Neural progenitor cell (in vitro differentiated cells): ENCODE data around the gene PLTP. TPM values are rescaled to one million over a fixed set of nuclear protein-coding genes. Genes with fewer than 3 reads are reported as not detected.
A peak's percentile ranks its signal among the peaks of the same experiment; 100 is the strongest.
"Not testable (repeated sequence)": the region's sequence is repeated elsewhere in the genome, so short reads cannot be mapped to it uniquely, and the experiment has no call there.

Experiments used
- DNase-seq: peaks from one replicate; pipeline ENCODE4 v3.0.0-alpha.2; 2016; ENCODE audit warnings: low spot score
- H2AFZ ChIP-seq: fragments of 200-600 bp; sonication (generic); replicated peaks from 2 replicates; pipeline ENCODE4 v1.6.1; 2016; ENCODE audit warnings: antibody characterized with exemption
- H3F3A ChIP-seq: fragments of 200-600 bp; sonication (generic); 2 replicates; pipeline ENCODE4 v1.6.1; 2016; ENCODE audit warnings: antibody characterized with exemption, low read depth
- H3K27ac ChIP-seq: fragments of 200-600 bp; sonication (generic); 2 replicates; pipeline ENCODE4 v1.5.1; 2016; ENCODE audit warnings: mild to moderate bottlenecking
- H3K27me3 ChIP-seq: fragments of 200-600 bp; sonication (generic); 2 replicates; pipeline ENCODE4 v1.6.1; 2016; ENCODE audit warnings: mild to moderate bottlenecking, moderate library complexity
- H3K36me3 ChIP-seq: fragments of 200-600 bp; sonication (generic); 2 replicates; pipeline ENCODE4 v1.5.1; 2016
- H3K4me1 ChIP-seq: fragments of 200-600 bp; sonication (generic); 2 replicates; pipeline ENCODE4 v1.6.1; 2016; ENCODE audit warnings: mixed run types
- H3K4me2 ChIP-seq: fragments of 200-600 bp; sonication (generic); 2 replicates; pipeline ENCODE4 v1.6.1; 2016
- H3K4me3 ChIP-seq: fragments of 200-600 bp; sonication (generic); 2 replicates; pipeline ENCODE4 v1.5.1; 2016
- H3K79me2 ChIP-seq: fragments of 200-600 bp; sonication (generic); 2 replicates; pipeline ENCODE4 v1.6.1; 2016; ENCODE audit warnings: low read depth
- H3K9ac ChIP-seq: fragments of 200-600 bp; sonication (generic); 2 replicates; pipeline ENCODE4 v1.6.1; 2016
- H3K9me3 ChIP-seq: fragments of 200-600 bp; sonication (generic); 2 replicates; pipeline ENCODE4 v1.5.1; 2016; ENCODE audit warnings: low read depth
- H4K20me1 ChIP-seq: fragments of 200-600 bp; sonication (generic); 2 replicates; pipeline ENCODE4 v1.6.1; 2016; ENCODE audit warnings: low read depth
- H3K27ac Mint-ChIP-seq: 3 replicates; pipeline ENCODE4 v1.8.0; 2021; ENCODE audit warnings: mixed read lengths
- H3K27me3 Mint-ChIP-seq: 2 replicates; pipeline ENCODE4 v1.8.0; 2022; ENCODE audit warnings: low read depth, mild to moderate bottlenecking, inconsistent platforms, moderate library complexity, mixed read lengths; ENCODE audit not compliant: insufficient read depth
- H3K36me3 Mint-ChIP-seq: 3 replicates; pipeline ENCODE4 v1.8.0; 2021; ENCODE audit warnings: mixed read lengths
- H3K4me1 Mint-ChIP-seq: 3 replicates; pipeline ENCODE4 v1.8.0; 2021; ENCODE audit warnings: mixed read lengths
- H3K4me3 Mint-ChIP-seq: 3 replicates; pipeline ENCODE4 v1.8.0; 2021; ENCODE audit warnings: mild to moderate bottlenecking, moderate library complexity, mixed read lengths
- H3K9me3 Mint-ChIP-seq: 3 replicates; pipeline ENCODE4 v1.8.0; 2020; ENCODE audit warnings: mixed read lengths
- CTCF ChIP-seq: fragments of 200-600 bp; sonication (generic); IDR thresholded peaks from 2 replicates; pipeline ENCODE4 v1.5.1; 2017; ENCODE audit warnings: antibody characterized with exemption, mild to moderate bottlenecking
- EZH2 ChIP-seq: fragments of 200-600 bp; sonication (generic); IDR thresholded peaks from 2 replicates; pipeline ENCODE4 v1.6.1; 2017; ENCODE audit warnings: antibody characterized with exemption, mild to moderate bottlenecking, moderate library complexity
- EZH2phosphoT487 ChIP-seq: fragments of 200-600 bp; sonication (generic); IDR thresholded peaks from 2 replicates; pipeline ENCODE4 v1.6.1; 2017; ENCODE audit warnings: antibody characterized with exemption
- total RNA-seq: library from RNA; depleted of rRNA; stranded (reverse); fragments of >200 nt; gene quantifications from 2 replicates; pipeline ENCODE4 v1.2.3, GENCODE V29; 2015; ENCODE audit warnings: low replicate concordance

Gene PLTP
- total RNA-seq, 1 donor from 2014 or later, result 22.3 TPM

GRCh38 chr20:45958593-45958992 is 46.6 kb upstream of the PLTP start:
- H3K27me3 Mint-ChIP-seq, result peaks cover 3% of the 10 kb centered on the region
- DNase-seq, result no peak
- H4K20me1 ChIP-seq, result no peaks in the 10 kb centered on the region
- H3K36me3 Mint-ChIP-seq, result peaks cover 13% of the 10 kb centered on the region
- no peaks in the 10 kb centered on the region for H3K27me3 ChIP-seq
- H3K9me3 ChIP-seq, result no peaks in the 10 kb centered on the region
- no peaks in the 10 kb centered on the region for H3K36me3 ChIP-seq
- no peak overlapping the region for H3K27ac Mint-ChIP-seq
- H3K4me1 ChIP-seq, result no peaks in the 10 kb centered on the region
- no peaks in the 10 kb centered on the region for H3K4me1 Mint-ChIP-seq
- H3K9me3 Mint-ChIP-seq, result no peaks in the 10 kb centered on the region
- TF ChIP-seq CTCF, result no peak
- no peak overlapping the region for H3K4me2 ChIP-seq
- H3K4me3 Mint-ChIP-seq, result no peak overlapping the region
- no peak overlapping the region for H3K4me3 ChIP-seq
- no peak overlapping the region for H2AFZ ChIP-seq
- H3F3A ChIP-seq, result no peaks in the 10 kb centered on the region
- no peak overlapping the region for H3K27ac ChIP-seq
- H3K9ac ChIP-seq, result no peak overlapping the region
- H3K79me2 ChIP-seq, result no peaks in the 10 kb centered on the region

- no peaks in the 10 kb centered on the region for H3K27me3 ChIP-seq
- no peak overlapping the region for H3K27ac ChIP-seq
- no peaks in the 10 kb centered on the region for H3K79me2 ChIP-seq
- no peak overlapping the region for H2AFZ ChIP-seq
- no peaks in the 10 kb centered on the region for H3K4me1 ChIP-seq
- H3K9me3 ChIP-seq, result no peaks in the 10 kb centered on the region
- no peaks in the 10 kb centered on the region for H3K4me1 Mint-ChIP-seq
- no peaks in the 10 kb centered on the region for H3K36me3 ChIP-seq
- H3K36me3 Mint-ChIP-seq, result peaks cover 12% of the 10 kb centered on the region
- H3F3A ChIP-seq, result no peaks in the 10 kb centered on the region
- DNase-seq, result no peak
- TF ChIP-seq EZH2phosphoT487, result no peak
- TF ChIP-seq CTCF, result no peak
- no peak for TF ChIP-seq EZH2
- peaks cover 4% of the 10 kb centered on the region for H3K27me3 Mint-ChIP-seq
- no peak overlapping the region for H3K4me3 ChIP-seq
- no peak overlapping the region for H3K27ac Mint-ChIP-seq
- H3K9ac ChIP-seq, result no peak overlapping the region
- no peaks in the 10 kb centered on the region for H4K20me1 ChIP-seq
- H3K4me2 ChIP-seq, result no peak overlapping the region
- no peak overlapping the region for H3K4me3 Mint-ChIP-seq
- H3K9me3 Mint-ChIP-seq, result no peaks in the 10 kb centered on the region
Observed at GRCh38 chr20:45957021-45957941, 45.3 kb upstream of the PLTP start.

GRCh38 chr20:45956326-45956725 is 44.4 kb upstream of the PLTP start:
- H3K9me3 ChIP-seq, H3K4me2 ChIP-seq, H3K4me1 ChIP-seq, H3K9me3 Mint-ChIP-seq, H3F3A ChIP-seq, H3K27me3 Mint-ChIP-seq, H3K79me2 ChIP-seq, H4K20me1 ChIP-seq, H3K27ac Mint-ChIP-seq, H3K27ac ChIP-seq, H3K4me3 ChIP-seq, H3K9ac ChIP-seq, H3K27me3 ChIP-seq, DNase-seq, H3K4me1 Mint-ChIP-seq, H3K36me3 ChIP-seq, H3K4me3 Mint-ChIP-seq, H2AFZ ChIP-seq: not testable (repeated sequence)
- peaks cover 17% of the 10 kb centered on the region for H3K36me3 Mint-ChIP-seq

- DNase-seq, result no peak
- TF ChIP-seq EZH2 (no peak), EZH2phosphoT487 (no peak), CTCF (no peak)
- H3K9me3 Mint-ChIP-seq, result no peaks in the 10 kb centered on the region
- Histone ChIP-seq H3K4me3 (no peak overlapping the region), H3K4me1 (no peaks in the 10 kb centered on the region), H4K20me1 (no peaks in the 10 kb centered on the region), H3K79me2 (no peaks in the 10 kb centered on the region), H3K9ac (no peak overlapping the region), H2AFZ (no peak overlapping the region), H3K27ac (no peak overlapping the region), H3K27me3 (no peaks in the 10 kb centered on the region), H3K9me3 (no peaks in the 10 kb centered on the region), H3K4me2 (no peak overlapping the region), H3F3A (no peaks in the 10 kb centered on the region), H3K36me3 (no peaks in the 10 kb centered on the region)
- H3K27me3 Mint-ChIP-seq, result peaks cover 9% of the 10 kb centered on the region
- peaks cover 11% of the 10 kb centered on the region for H3K36me3 Mint-ChIP-seq
- H3K4me3 Mint-ChIP-seq, result peak overlapping the region; percentile 19
- H3K27ac Mint-ChIP-seq, result no peak overlapping the region
- H3K4me1 Mint-ChIP-seq, result no peaks in the 10 kb centered on the region
Observed at GRCh38 chr20:45953672-45954071, 41.7 kb upstream of the PLTP start.
